A549 (cell line): ENCODE data around the gene TMEM190. TPM values are rescaled to one million over a fixed set of nuclear protein-coding genes. Genes with fewer than 3 reads are reported as not detected.

ENCODE experiments used
- ATAC-seq, 2 experiments: fragments of 200-7000 bp in 1 of 2; fragments of >200 bp in 1 of 2; cut with Nextera tagmentation in 1 of 2; cut with Tn5 transposase in 1 of 2; 3 replicates each; pipeline versions ENCODE4 v1.8.0 to v1.9.1; 2018 to 2020; ENCODE audit warnings: mild to moderate bottlenecking in 1 of 2, moderate library complexity in 1 of 2
- CTCF ChIA-PET: fragments of 300-600 bp; sonication (Branson Sonifier 250); formaldehyde crosslinking; extraction: SDS; loops from one replicate; lab custom pipeline; 2021; ENCODE audit warnings: antibody characterized with exemption, inconsistent platforms; lab: Yijun Ruan, JAX
- POLR2A ChIA-PET: fragments of 350-600 bp; formaldehyde crosslinking; extraction: SDS; loops from one replicate; lab custom pipeline; 2021; ENCODE audit warnings: antibody characterized with exemption, inconsistent platforms; lab: Yijun Ruan, JAX
- DNase-seq, 2 experiments: peaks; one replicate each; pipeline versions ENCODE4 v3.0.0 to v3.0.0-alpha.2; 2011 to 2016; ENCODE audit warnings: low read depth in 1 of 2, low spot score in 1 of 2
- FAIRE-seq: peaks from 2 replicates; lab custom pipeline; 2011; peaks lifted over from hg19 to GRCh38; lab: Jason Lieb, UNC
- H3K27ac ChIP-seq, 2 experiments: fragments of >200 bp; sonication (Bioruptor Twin); formaldehyde crosslinking; 3 replicates each; pipeline ENCODE4 v1.5.1; 2016 to 2017
- H3K4me1 ChIP-seq: fragments of >200 bp; sonication (Bioruptor Twin); formaldehyde crosslinking; 3 replicates; pipeline ENCODE4 v1.6.1; 2016
- H3K4me2 ChIP-seq: fragments of >200 bp; sonication (Bioruptor Twin); formaldehyde crosslinking; 3 replicates; pipeline ENCODE4 v1.6.1; 2016
- H3K4me3 ChIP-seq: fragments of >200 bp; sonication (Bioruptor Twin); formaldehyde crosslinking; 3 replicates; pipeline ENCODE4 v1.5.1; 2016
- H3K9me3 ChIP-seq: fragments of >200 bp; sonication (Bioruptor Twin); formaldehyde crosslinking; 3 replicates; pipeline ENCODE4 v1.6.1; 2016
- BCL3 ChIP-seq: fragments of >200 bp; sonication (Bioruptor Twin); formaldehyde crosslinking; IDR thresholded peaks from 3 replicates; pipeline ENCODE4 v1.6.1; 2016
- BHLHE40 ChIP-seq: IDR thresholded peaks from 2 replicates; pipeline ENCODE4 v1.6.1; 2012; ENCODE audit warnings: low read depth, low read length, inconsistent platforms
- CBX2 ChIP-seq: fragments of 200-600 bp; sonication (generic); IDR thresholded peaks from 2 replicates; pipeline ENCODE4 v1.6.1; 2016; ENCODE audit warnings: low read depth, mild to moderate bottlenecking, borderline replicate concordance
- CBX8 ChIP-seq: fragments of 200-600 bp; sonication (generic); IDR thresholded peaks from 2 replicates; pipeline ENCODE4 v1.6.1; 2016
- CEBPB ChIP-seq, 2 experiments: fragments of >200 bp in 1 of 2; sonication (Bioruptor Twin) in 1 of 2; formaldehyde crosslinking in 1 of 2; IDR thresholded peaks; 2 replicates each; pipeline ENCODE4 v1.6.1; 2012 to 2016
- CHD2 ChIP-seq: fragments of 150-350 bp; IDR thresholded peaks from 2 replicates; pipeline ENCODE4 v1.6.1; 2014; ENCODE audit warnings: low read length; ENCODE audit not compliant: partially characterized antibody
- CHD4 ChIP-seq: fragments of 200-600 bp; sonication (generic); IDR thresholded peaks from 2 replicates; pipeline ENCODE4 v1.6.1; 2016; ENCODE audit warnings: antibody characterized with exemption, mild to moderate bottlenecking, borderline replicate concordance
- CTCF ChIP-seq: fragments of >200 bp; sonication (Bioruptor Twin); formaldehyde crosslinking; IDR thresholded peaks from 3 replicates; pipeline ENCODE4 v1.5.1; 2016
- E2F6 ChIP-seq: IDR thresholded peaks from 2 replicates; pipeline ENCODE4 v1.6.1; 2012; ENCODE audit warnings: low read depth, borderline replicate concordance
- EHF ChIP-seq: fragments of 250-450 bp; sonication (Bioruptor Pico); IDR thresholded peaks from 2 replicates; pipeline ENCODE4 v1.5.0; 2020; ENCODE audit warnings: mild to moderate bottlenecking
- HEYL ChIP-seq: fragments of 250-450 bp; sonication (Bioruptor Pico); IDR thresholded peaks from 2 replicates; pipeline ENCODE4 v1.8.0; 2021; ENCODE audit warnings: mild to moderate bottlenecking, moderate library complexity
- HOXA7 ChIP-seq: fragments of 250-450 bp; sonication (Bioruptor Pico); IDR thresholded peaks from 2 replicates; pipeline ENCODE4 v1.5.0; 2020; ENCODE audit warnings: mild to moderate bottlenecking, moderate library complexity
- HOXB13 ChIP-seq: fragments of 250-450 bp; sonication (Bioruptor Pico); IDR thresholded peaks from 2 replicates; pipeline ENCODE4 v1.5.0; 2020; ENCODE audit warnings: low read depth, mild to moderate bottlenecking, moderate library complexity
- HOXB5 ChIP-seq: fragments of 250-450 bp; sonication (Bioruptor Pico); IDR thresholded peaks from 2 replicates; pipeline ENCODE4 v1.5.0; 2020; ENCODE audit warnings: mild to moderate bottlenecking, moderate library complexity
- JUNB ChIP-seq: fragments of >200 bp; sonication (Bioruptor Twin); formaldehyde crosslinking; IDR thresholded peaks from 2 replicates; pipeline ENCODE4 v1.6.1; 2016
- KDM1A ChIP-seq: fragments of 200-600 bp; sonication (generic); IDR thresholded peaks from 2 replicates; pipeline ENCODE4 v1.6.1; 2016; ENCODE audit warnings: low read depth, mild to moderate bottlenecking
- KDM5A ChIP-seq: fragments of 200-600 bp; sonication (generic); IDR thresholded peaks from 2 replicates; pipeline ENCODE4 v1.6.1; 2016; ENCODE audit warnings: antibody characterized with exemption, mild to moderate bottlenecking
- MAX ChIP-seq: IDR thresholded peaks from 2 replicates; pipeline ENCODE4 v1.6.1; 2012
- NFE2L2 ChIP-seq: fragments of 150-350 bp; conservative IDR thresholded peaks from 2 replicates; pipeline ENCODE4 v1.6.1; 2014; ENCODE audit warnings: low read length
- NPAS2 ChIP-seq: fragments of 250-450 bp; sonication (Bioruptor Pico); IDR thresholded peaks from 2 replicates; pipeline ENCODE4 v1.8.0; 2022; ENCODE audit warnings: mild to moderate bottlenecking, moderate library complexity, borderline replicate concordance
- NR3C1 ChIP-seq: fragments of >200 bp; sonication (Bioruptor Twin); formaldehyde crosslinking; IDR thresholded peaks from 3 replicates; pipeline ENCODE4 v1.6.1; 2017
- PBX3 ChIP-seq: IDR thresholded peaks from 2 replicates; pipeline ENCODE4 v1.6.1; 2012
- PHF8 ChIP-seq: fragments of 200-600 bp; sonication (generic); IDR thresholded peaks from 2 replicates; pipeline ENCODE4 v1.6.1; 2016; ENCODE audit warnings: low read depth, mild to moderate bottlenecking, antibody characterized with exemption, moderate library complexity, borderline replicate concordance
- RARB ChIP-seq: fragments of 250-450 bp; sonication (Bioruptor Pico); IDR thresholded peaks from 2 replicates; pipeline ENCODE4 v1.8.0; 2021; ENCODE audit warnings: mild to moderate bottlenecking, moderate library complexity
- RCOR1 ChIP-seq: fragments of 150-350 bp; IDR thresholded peaks from 2 replicates; pipeline ENCODE4 v1.6.1; 2014; ENCODE audit warnings: antibody characterized with exemption, low read length, low read depth
- RNF2 ChIP-seq: fragments of 200-600 bp; sonication (generic); IDR thresholded peaks from 2 replicates; pipeline ENCODE4 v1.6.1; 2016; ENCODE audit warnings: low read depth, mild to moderate bottlenecking, antibody characterized with exemption, moderate library complexity, borderline replicate concordance
- TFCP2L1 ChIP-seq: fragments of 250-450 bp; sonication (Bioruptor Pico); IDR thresholded peaks from 2 replicates; pipeline ENCODE4 v1.5.0; 2021; ENCODE audit warnings: mild to moderate bottlenecking
- ZFP36 ChIP-seq: fragments of 450-650 bp; IDR thresholded peaks from 2 replicates; pipeline ENCODE4 v1.6.1; 2014; ENCODE audit warnings: borderline replicate concordance; ENCODE audit not compliant: partially characterized antibody
- WGBS: methylation state at CpG from one replicate; pipeline ENCODE4 v1.1.6; 2017; ENCODE audit errors: missing lambda C conversion rate; 5-methylcytosine and 5-hydroxymethylcytosine counted together
- polyA plus RNA-seq, 4 experiments: library from polyadenylated mRNA; depleted of rRNA in 3 of 4; stranded (reverse); fragments of >200 nt; fragmentation: RNase III in 1 of 4; extraction: RNeasy Plus Mini Kit Qiagen cat#74134 plus additional on column Dnase treatment in 1 of 4; gene quantifications; 2 replicates in 3 of 4; 3 replicates in 1 of 4; pipeline ENCODE4 v1.2.3, GENCODE V29; 2011 to 2017

TMEM190 gene
- polyA plus RNA-seq, 2 of the 4 experiments (the other 2 are of a cell fraction), result 0.58 to 1.7 TPM

GRCh38 chr19:55391191-55391670 is 14.6 kb downstream of the TMEM190 start:
- Histone ChIP-seq H3K9me3 (no peaks in the 10 kb centered on the region), H3K4me1 (peaks cover 61% of the 10 kb centered on the region), H3K4me2 (peak overlapping the region; percentile 90; the same call in 2 of the 3 replicates), H3K4me3 (no peak overlapping the region)
- CTCF ChIA-PET, result interaction anchor here (0.8 to 7.0 kb wide), 10 partner anchors 8 to 257 kb away, joined by 3 to 38 read pairs (median 6); partner anchors contain the start of gene CCDC106
- ATAC-seq (peak; percentile 4 to 6; a peak in 4 of 6 replicates), DNase-seq (no peak)
- 85% methylated on average over 12 of the region's 12 CpGs for WGBS
- POLR2A ChIA-PET, result interaction anchor here (1.2 to 6.5 kb wide), 2 partner anchors 16 to 274 kb away, joined by 4 to 55 read pairs; partner anchors contain the start of genes PPP1R12C and UBE2S
- peak; percentile 88 for TF ChIP-seq ZFP36
- 0 out of 2 replicates have a peak, but pooled peaks have one; percentile 34 for TF ChIP-seq HOXA7 (CRISPR knock-in tag)
- TF ChIP-seq RCOR1, result no peak
- TF ChIP-seq CBX8, result no peak
- peak; percentile 49; the same call in 1 of the 2 replicates for TF ChIP-seq HOXB13 (CRISPR knock-in tag)
- peak; percentile 58; the same call in 1 of the 2 replicates for TF ChIP-seq TFCP2L1
- no peak for TF ChIP-seq RNF2
- no peak for TF ChIP-seq BHLHE40
- peak; percentile 52; the same call in 1 of the 2 replicates for TF ChIP-seq RARB (CRISPR knock-in tag)
- 0 out of 2 replicates have a peak, but pooled peaks have one; percentile 52 for TF ChIP-seq CHD4
- no peak for TF ChIP-seq HOXB5 (CRISPR knock-in tag)
- TF ChIP-seq CBX2, result no peak
- TF ChIP-seq NFE2L2, result no peak
- no peak for TF ChIP-seq E2F6
- TF ChIP-seq HEYL (CRISPR knock-in tag), result no peak
- no peak for TF ChIP-seq CTCF
- TF ChIP-seq CHD2, result no peak
- no peak for TF ChIP-seq NR3C1
- no peak for TF ChIP-seq JUNB
- peak; percentile 91 for TF ChIP-seq KDM1A
- no peak for TF ChIP-seq EHF (CRISPR knock-in tag)
- TF ChIP-seq BCL3, result no peak
- TF ChIP-seq CEBPB (IDR thresholded peaks at IDR 0.05), result no peak
- no peak for TF ChIP-seq KDM5A
- TF ChIP-seq NPAS2 (CRISPR knock-in tag), result no peak
- no peak for TF ChIP-seq PHF8
- peak; percentile 72; the same call in 1 of the 2 replicates for TF ChIP-seq PBX3
- TF ChIP-seq MAX, result no peak; the same call in 1 of the 2 replicates
- TF ChIP-seq, all 56 proteins: peak for 8
- H3K27ac ChIP-seq, result peak overlapping the region in 1 of 2 experiments; percentile 99; a peak in 2 of 6 replicates
- no peak for FAIRE-seq
